Lung (tissue), 12 donors: ENCODE measurements around the gene LCLAT1. TPM values are rescaled to one million over a fixed set of nuclear protein-coding genes. Genes with fewer than 3 reads are reported as not detected.

Experiments
- ATAC-seq: fragments of 200-7000 bp; cut with Tn5 transposase; one replicate; pipeline ENCODE4 v1.9.1; 2020; ENCODE audit warnings: moderate number of reproducible peaks; ENCODE audit not compliant: insufficient read depth, low FRiP score
- DNase-seq, 3 donors: peaks; one replicate each; pipeline ENCODE4 v3.0.0-alpha.2; 2013 to 2017
- H3K27ac ChIP-seq, 2 donors: one replicate each; pipeline ENCODE4 v1.5.1; 2013; ENCODE audit warnings: mild to moderate bottlenecking in 2 of 2, moderate library complexity in 2 of 2, control low read depth in 1 of 2, inconsistent platforms in 1 of 2, low read depth in 1 of 2, low read length in 1 of 2
- H3K27me3 ChIP-seq, 3 donors: one replicate each; pipeline ENCODE4 v1.5.1; 2013; ENCODE audit warnings: low read length in 2 of 3; ENCODE audit not compliant: control insufficient read depth in 3 of 3, insufficient read depth in 3 of 3
- H3K36me3 ChIP-seq, 4 donors: one replicate each; pipeline ENCODE4 v1.5.1; 2013; ENCODE audit warnings: low read length in 4 of 4, mild to moderate bottlenecking in 1 of 4, moderate library complexity in 1 of 4; ENCODE audit not compliant: control insufficient read depth in 4 of 4, insufficient read depth in 4 of 4
- H3K4me1 ChIP-seq, 5 donors: one replicate each; pipeline ENCODE4 v1.5.1; 2013; ENCODE audit warnings: low read length in 5 of 5, mild to moderate bottlenecking in 2 of 5, moderate library complexity in 1 of 5; ENCODE audit not compliant: control insufficient read depth in 5 of 5, insufficient read depth in 5 of 5
- H3K4me3 ChIP-seq: one replicate; pipeline ENCODE4 v1.5.1; 2013; ENCODE audit warnings: mild to moderate bottlenecking, control low read depth, moderate library complexity
- H3K9ac ChIP-seq, 2 donors: one replicate each; pipeline ENCODE4 v1.5.1; 2013; ENCODE audit warnings: low read length in 2 of 2, control low read depth in 1 of 2; ENCODE audit not compliant: insufficient read depth in 1 of 2
- H3K9me3 ChIP-seq, 4 donors: one replicate each; pipeline ENCODE4 v1.5.1; 2013; ENCODE audit warnings: low read length in 3 of 4, mild to moderate bottlenecking in 1 of 4, moderate library complexity in 1 of 4; ENCODE audit not compliant: control insufficient read depth in 4 of 4, insufficient read depth in 3 of 4
- WGBS, 2 donors: extraction: QIAGEN DNeasy Blood & Tissue Kit; methylation state at CpG; one replicate each; pipeline ENCODE4 v1.1.7; 2013; 5-methylcytosine and 5-hydroxymethylcytosine counted together
- polyA plus RNA-seq, 2 donors: library from polyadenylated mRNA; stranded (reverse); fragments of 200-250 nt; gene quantifications; one replicate each; pipeline ENCODE4 v1.2.1, GENCODE V29; 2013
- total RNA-seq, 2 donors: library from RNA; depleted of rRNA in 1 of 2; stranded (reverse); fragments of >200 nt in 1 of 2; gene quantifications; one replicate each; pipeline ENCODE4 v1.2.1, GENCODE V29; 2014 to 2021
- TF ChIP-seq, protein P1 (sequence below): IDR thresholded peaks from 2 replicates; pipeline ENCODE4 v1.5.1; 2012; ENCODE audit warnings: mild to moderate bottlenecking; ENCODE audit errors: control extremely low read depth, extremely low read depth
- donor health status: control.
- donor health status: control.
- donor health status: Bipolar disorder and iron deficiency.
- donor health status: healthy.
- donor health status: DM: yes; HTN: yes; CAD: no.

The LCLAT1 gene
- total and polyA plus RNA-seq, 4 donors, result 2.4 to 24.2 (median 10.8) TPM

DNA sequence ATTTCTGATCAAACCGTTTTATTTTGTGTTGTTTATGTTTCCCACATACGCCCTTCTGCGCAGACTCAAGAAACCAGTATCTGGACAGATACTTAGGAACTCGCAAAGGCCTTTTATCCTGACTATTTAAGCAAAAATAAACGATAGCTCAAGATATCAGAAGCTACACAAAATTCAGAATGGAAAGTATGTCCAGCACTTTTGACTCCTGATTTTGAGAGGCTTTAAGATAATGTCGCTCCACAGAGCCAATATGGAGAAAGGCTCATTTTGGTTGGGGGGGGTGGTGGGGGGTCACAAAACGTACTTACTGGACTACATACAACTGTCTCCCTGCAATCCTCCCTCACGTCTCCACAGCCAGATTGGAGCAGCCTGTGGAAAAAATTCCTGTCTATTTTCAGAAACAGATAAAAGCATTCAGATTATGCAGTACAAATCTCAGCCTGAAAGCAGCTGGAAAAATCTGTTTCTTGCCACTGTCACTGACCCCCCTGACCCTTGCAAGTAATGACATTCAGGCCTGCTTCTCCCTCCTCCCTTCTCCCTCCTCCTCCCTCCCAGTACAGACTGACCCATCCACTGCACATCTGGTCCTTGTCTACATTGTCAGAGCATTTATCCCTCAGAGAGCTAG, 34.9 kb upstream of the LCLAT1 start:
- peak overlapping the region in 1 of 2 donors; percentile 53 for H3K9ac ChIP-seq
- peak overlapping the region; percentile 11 to 70 for H3K27ac ChIP-seq
- TF ChIP-seq, protein P1, sequence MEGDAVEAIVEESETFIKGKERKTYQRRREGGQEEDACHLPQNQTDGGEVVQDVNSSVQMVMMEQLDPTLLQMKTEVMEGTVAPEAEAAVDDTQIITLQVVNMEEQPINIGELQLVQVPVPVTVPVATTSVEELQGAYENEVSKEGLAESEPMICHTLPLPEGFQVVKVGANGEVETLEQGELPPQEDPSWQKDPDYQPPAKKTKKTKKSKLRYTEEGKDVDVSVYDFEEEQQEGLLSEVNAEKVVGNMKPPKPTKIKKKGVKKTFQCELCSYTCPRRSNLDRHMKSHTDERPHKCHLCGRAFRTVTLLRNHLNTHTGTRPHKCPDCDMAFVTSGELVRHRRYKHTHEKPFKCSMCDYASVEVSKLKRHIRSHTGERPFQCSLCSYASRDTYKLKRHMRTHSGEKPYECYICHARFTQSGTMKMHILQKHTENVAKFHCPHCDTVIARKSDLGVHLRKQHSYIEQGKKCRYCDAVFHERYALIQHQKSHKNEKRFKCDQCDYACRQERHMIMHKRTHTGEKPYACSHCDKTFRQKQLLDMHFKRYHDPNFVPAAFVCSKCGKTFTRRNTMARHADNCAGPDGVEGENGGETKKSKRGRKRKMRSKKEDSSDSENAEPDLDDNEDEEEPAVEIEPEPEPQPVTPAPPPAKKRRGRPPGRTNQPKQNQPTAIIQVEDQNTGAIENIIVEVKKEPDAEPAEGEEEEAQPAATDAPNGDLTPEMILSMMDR, result no peak
- peak; percentile 90 to 99 (median 97) for DNase-seq
- WGBS, 2 donors, result 63 to 70% methylated on average over 8 of the region's 8 CpGs
- ATAC-seq, result no peak
- H3K27me3 ChIP-seq, result no peaks in the 10 kb centered on the region
- H3K4me3 ChIP-seq, result no peak overlapping the region
- no peaks in the 10 kb centered on the region for H3K9me3 ChIP-seq
- peaks cover 10 to 83% (median 43%) of the 10 kb centered on the region in 5 donors for H3K4me1 ChIP-seq
- H3K36me3 ChIP-seq, result no peaks in the 10 kb centered on the region

DNA sequence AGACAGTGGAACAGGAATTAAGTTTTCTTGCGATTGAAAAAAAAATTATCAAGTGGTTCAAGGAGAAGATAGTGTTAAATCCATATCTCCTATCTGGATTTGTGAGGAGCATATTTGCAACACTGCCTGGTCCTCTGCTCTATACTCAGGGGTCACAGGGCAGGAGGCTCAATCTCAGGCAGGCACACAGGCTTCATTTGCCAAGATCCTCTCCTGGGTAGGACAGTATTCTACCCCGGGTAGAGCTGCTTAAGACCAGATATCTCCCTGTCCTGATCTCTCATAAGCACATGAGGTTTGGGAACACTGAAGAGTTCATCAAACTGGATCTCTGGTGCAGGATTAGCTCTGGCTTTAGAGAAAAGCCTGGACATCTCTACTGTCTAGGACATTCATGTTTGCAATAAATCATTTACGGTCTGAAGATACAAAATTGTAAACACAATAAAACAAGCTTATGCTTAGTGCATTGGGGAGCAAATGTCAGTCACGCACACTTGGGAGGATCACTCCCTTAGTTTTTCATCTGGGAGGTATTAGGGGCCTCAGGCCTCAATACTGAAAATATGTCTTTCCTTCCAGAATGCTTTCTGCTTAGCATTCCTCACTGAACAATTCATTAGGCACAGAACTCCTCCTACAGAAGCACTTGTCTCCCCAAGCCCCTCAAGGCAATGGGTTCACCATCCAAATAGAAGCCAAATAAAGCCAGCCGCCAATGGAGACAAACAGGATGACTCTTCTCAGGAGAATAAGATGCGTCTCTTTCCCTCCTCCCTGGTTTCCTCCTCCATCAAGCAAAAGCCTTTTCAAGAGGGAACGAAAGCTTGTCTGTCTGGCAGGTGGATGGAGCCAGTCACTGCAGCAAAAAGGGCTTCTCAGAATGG, 34.1 kb upstream of the LCLAT1 start:
- peaks cover 5 to 78% (median 37%) of the 10 kb centered on the region in 5 donors for H3K4me1 ChIP-seq
- H3K27me3 ChIP-seq, result no peaks in the 10 kb centered on the region
- H3K4me3 ChIP-seq, result no peak overlapping the region
- peak overlapping the region; percentile 70 to 72 for H3K27ac ChIP-seq
- peak overlapping the region in 1 of 2 donors; percentile 53 for H3K9ac ChIP-seq
- no peak for DNase-seq
- TF ChIP-seq, protein P1, result no peak
- H3K9me3 ChIP-seq, result no peaks in the 10 kb centered on the region
- 63 to 65% methylated on average over 7 of the region's 7 CpGs for WGBS, 2 donors
- no peak for ATAC-seq
- no peaks in the 10 kb centered on the region for H3K36me3 ChIP-seq

DNA sequence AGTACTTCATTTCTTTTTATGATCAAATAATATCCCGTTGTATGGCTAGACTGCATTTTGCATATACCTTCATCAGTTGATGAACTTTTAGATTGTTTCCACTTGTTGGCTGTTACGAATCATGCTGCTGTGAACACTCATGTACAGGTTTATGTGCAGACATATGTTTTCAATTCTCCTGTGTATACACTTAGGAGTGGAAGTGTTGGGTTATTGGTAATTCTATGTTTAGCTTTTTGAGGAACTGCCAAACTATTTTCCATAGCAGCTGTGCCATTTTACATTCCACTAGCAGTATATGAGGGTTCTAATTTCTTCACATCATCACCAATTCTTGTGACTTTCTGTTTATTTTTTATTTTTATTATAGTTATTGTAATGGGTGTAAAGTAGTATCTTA, 32.1 kb upstream of the LCLAT1 start:
- Histone ChIP-seq H3K36me3 (no peaks in the 10 kb centered on the region), H3K9me3 (no peaks in the 10 kb centered on the region), H3K4me3 (no peak overlapping the region), H3K27ac (no peak overlapping the region), H3K4me1 (peaks cover 0 to 60% (median 19%) of the 10 kb centered on the region in 5 donors), H3K9ac (no peak overlapping the region), H3K27me3 (no peaks in the 10 kb centered on the region)
- TF ChIP-seq, protein P1, result no peak
- 93 to 95% methylated on average over 2 of the region's 2 CpGs for WGBS, 2 donors
- no peak for ATAC-seq
- peak in 2 of 3 donors; percentile 61 to 71 for DNase-seq
